Suppressor macrophage treated with lipopolysaccharide for 4 hours (primary cell): ENCODE data around the gene TMEM138.
"Not testable (repeated sequence)": the region's sequence is repeated elsewhere in the genome, so short reads cannot be mapped to it uniquely, and the experiment has no call there.

Source experiments
- DNase-seq: peaks from one replicate; pipeline ENCODE4 v3.0.0-alpha.2; 2020

TMEM138 gene

DNA sequence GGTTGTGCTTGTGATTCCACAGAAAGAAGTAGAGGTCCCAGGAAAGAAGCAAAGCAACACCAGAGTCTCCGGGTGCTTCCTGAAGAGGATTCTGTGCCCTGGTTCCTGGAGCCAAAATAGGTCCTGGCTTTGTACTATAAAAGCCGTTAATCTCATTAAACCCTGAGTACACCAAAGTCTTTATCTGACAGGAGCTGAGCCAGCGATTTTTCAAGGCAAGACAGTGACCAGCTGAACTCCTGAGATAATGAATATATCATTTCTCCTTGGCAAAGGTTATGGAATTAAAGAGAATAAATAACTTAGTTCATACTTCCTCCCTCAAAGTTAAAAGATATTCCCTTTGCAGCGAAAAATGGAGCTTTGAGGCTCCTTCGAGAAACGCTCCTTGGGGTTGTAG lies 5.2 kb downstream of the TMEM138 start:
- DNase-seq, result no peak

DNA sequence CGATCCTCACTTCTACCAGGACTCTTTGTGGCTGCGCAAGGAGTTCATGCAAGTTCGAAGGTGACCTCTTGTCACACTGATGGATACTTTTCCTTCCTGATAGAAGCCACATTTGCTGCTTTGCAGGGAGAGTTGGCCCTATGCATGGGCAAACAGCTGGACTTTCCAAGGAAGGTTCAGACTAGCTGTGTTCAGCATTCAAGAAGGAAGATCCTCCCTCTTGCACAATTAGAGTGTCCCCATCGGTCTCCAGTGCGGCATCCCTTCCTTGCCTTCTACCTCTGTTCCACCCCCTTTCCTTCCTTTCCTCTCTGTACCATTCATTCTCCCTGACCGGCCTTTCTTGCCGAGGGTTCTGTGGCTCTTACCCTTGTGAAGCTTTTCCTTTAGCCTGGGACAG lies 6.5 kb downstream of the TMEM138 start:
- DNase-seq, result no peak

GRCh38 chr11:61369372-61370348 lies 7.5 kb downstream of the TMEM138 start:
- DNase-seq, result peak; percentile 91

- no peak for DNase-seq
These were observed 8.3 kb downstream of the TMEM138 start for GRCh38 chr11:61370349-61371005.

GRCh38 chr11:61372659-61373420 lies 10.7 kb downstream of the TMEM138 start:
- DNase-seq, result no peak

DNA sequence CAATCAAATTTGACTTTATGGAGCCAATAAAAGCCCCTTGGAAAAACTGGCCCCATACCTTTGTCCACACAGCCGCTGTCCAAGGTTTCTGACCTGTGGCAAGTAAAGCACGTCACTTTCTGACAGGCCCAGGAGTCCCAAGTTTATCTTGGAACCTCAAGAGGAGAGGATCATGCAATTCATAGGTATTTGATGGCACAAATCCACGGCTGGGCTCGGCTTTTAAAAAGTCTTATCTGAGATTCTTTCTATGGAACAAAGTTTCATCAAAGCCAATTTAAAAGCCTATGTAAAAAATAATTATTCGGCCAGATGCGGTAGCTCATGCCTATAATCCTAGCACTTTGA lies 13.6 kb downstream of the TMEM138 start:
- DNase-seq, result no peak

- DNase-seq, result peak; percentile 46
These were observed 15.4 kb downstream of the TMEM138 start for GRCh38 chr11:61377461-61378160.

DNA sequence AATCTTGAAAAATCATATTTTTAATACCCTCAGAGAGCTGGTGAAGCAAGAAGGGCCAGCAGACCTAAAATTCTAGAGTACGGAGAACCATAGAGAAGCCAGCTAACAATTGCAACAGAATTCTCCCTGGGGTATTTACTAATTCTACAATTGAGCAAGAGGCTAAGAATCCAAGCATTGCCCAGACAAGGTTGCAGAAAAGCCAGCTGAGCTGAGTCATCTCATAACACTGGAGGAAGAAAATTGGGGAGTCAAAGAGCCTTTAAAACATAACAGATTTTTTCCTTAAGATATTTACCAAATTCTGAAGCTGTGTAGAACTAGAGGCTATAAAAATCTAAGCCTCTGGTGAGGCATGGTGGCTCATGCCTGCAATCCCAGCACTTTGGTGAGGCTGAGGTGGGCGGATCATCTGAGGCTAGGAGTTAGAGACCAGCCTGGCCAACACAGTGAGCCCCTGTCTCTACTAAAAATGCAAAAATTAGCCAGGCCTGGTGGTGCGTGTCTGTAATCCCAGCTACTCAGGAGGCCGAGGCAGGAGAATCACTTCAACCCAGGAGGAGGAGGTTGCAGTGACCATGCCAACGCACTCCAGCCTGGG lies 16.6 kb downstream of the TMEM138 start:
- peak; percentile 93 for DNase-seq

GRCh38 chr11:61380884-61381283 lies 18.7 kb downstream of the TMEM138 start:
- no peak for DNase-seq

- DNase-seq, result not testable (repeated sequence)
These were observed 21.7 kb downstream of the TMEM138 start for GRCh38 chr11:61383859-61384258.

DNA sequence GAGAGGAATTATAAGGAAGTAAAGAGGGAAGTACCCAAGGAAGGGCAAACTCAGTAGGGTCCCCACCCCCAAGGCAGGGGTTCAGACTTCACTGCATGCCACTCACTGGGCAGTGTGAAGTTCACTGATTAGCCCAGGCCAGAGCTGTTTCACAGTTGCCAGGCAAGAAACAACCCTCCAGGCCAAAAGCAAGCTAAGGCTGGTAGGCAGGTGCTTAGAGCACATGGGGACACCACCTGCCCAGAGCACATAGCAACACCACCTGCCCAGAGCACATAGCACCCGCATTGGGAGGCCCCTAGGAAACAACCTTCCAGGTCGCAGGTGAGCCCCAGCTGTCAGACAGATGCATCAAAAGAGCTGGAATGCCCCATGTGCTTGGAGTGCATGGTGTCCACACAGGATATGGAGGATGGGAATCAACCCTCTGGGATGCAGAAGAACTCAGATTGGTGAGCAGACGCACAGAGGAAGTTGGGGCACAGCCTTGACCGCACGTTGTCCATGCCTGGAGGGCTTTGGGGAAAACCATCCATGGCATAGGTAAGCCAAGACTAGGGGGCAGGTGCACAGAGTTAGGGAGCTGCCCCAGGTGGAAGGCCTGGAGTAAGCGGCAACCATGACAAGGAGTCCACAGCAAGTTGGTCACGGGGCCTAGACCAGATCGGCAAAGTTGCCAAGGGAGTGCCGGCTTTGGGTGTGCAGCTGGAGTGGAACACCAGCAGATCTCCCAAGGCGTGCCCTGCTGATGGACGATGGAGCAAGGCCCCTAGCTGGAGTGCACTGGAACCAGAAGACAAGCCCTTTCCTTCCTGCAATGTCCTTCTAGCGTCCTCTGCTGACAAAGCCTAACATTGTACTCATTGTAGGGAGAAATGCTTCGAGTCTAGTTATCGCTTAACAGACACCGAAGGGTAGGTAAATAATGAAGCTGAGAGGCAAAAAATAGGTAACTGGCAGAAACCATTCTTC lies 22.4 kb downstream of the TMEM138 start:
- DNase-seq, result peak; percentile 50

DNA sequence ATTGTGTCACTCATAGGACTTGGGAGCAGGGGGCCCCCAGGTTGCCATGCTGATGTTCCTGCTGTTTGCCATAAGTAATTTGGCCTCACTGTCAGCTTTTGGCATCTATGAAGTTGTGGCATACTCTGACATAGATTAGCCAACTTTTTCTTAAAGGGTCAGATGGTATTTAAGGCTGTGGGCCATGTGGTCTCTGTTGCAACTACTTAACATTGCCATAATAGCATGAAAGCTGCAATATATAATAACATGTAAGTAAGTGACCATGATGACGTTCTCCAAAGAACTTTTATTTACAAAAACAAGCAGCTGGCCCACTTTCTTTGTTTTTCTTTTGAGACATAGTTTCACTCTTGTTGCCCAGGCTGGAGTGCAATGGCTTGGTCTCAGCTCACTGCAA lies 28.0 kb downstream of the TMEM138 start:
- DNase-seq, result no peak

DNA sequence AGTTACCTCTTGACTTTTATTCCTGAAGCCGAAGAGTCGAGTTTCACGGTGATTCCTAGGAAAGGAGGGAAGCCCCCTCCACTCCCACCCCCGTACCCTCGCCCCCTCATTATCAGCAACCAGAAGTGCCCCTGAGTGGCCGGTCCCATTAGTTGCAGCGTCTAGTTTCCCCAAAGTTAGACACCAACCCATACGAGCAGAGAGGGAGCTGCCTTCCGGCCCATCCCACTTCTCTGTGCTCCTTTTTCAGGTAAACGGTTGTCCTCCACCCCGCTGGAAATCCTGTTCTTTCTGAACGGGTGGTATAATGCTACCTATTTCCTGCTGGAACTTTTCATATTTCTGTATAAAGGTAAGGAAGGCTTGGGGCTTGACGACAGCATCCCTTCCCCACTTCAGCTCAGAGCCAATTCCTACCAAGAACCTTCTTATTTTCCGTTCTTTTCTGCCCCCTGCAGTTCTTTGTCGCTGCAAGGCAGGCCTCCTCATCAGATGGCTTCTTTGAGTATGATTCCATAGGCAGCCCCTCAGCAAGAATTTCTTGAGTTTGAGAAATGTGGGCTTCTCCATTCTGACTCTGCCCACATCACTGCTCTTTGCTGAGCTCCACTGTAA lies 30.9 kb downstream of the TMEM138 start:
- no peak for DNase-seq

DNA sequence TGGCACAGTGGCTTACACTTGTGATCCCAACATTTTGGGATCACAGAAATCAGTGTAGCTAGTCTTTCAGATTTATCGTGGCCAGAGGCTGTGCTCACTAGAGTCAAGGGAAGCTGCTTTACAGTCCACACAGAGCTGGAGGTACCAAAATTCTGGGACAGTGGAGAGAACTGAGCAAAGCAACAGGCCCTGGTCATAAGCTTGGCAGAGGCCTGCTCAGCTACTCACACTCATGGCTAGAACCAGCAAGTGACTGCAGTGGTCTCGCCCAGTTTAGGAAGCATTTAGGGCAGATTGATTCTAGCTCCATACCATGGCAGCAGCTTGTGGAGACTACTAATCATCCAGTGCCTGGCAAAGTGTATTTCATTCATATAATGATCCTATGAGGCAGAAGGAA lies 39.0 kb downstream of the TMEM138 start:
- no peak for DNase-seq

DNA sequence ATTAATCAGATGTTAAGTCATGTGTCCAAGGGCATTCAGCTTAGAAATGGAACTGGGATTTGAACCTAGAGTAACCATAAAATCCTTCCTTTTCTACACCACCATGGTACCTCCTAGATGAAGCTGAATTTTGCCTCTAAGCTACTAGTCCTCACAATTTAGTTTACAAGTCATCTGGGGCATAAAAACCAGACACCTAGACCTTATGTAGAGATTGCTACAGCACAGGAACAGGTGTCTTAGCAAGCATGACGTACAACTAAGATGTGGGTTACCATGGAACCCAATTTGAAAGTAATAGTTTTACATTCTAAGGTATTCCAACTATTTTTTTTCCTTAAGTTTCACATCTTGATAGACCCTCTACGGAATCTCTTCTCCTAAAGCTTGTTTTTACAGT lies 39.4 kb downstream of the TMEM138 start:
- no peak for DNase-seq

DNA sequence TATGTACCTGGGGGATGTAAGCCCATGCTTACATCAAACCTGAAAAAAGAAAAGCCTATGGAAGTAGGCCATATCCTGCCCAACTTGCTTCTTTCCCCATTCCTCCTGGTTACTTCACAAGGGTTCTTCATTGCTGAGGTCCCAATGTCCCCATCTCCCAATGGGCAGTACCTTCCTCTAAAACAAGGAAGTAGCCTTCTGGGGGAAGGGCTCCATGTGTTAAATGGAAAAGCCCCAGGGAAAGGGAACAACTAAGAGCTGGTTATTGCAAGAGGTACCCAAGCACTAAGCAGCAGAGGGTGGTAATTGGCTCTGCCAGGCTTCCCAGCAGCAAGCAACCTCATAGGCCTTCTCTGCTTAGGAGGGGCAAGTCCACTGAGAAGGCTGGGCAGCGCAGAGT lies 41.5 kb downstream of the TMEM138 start:
- DNase-seq, result no peak

DNA sequence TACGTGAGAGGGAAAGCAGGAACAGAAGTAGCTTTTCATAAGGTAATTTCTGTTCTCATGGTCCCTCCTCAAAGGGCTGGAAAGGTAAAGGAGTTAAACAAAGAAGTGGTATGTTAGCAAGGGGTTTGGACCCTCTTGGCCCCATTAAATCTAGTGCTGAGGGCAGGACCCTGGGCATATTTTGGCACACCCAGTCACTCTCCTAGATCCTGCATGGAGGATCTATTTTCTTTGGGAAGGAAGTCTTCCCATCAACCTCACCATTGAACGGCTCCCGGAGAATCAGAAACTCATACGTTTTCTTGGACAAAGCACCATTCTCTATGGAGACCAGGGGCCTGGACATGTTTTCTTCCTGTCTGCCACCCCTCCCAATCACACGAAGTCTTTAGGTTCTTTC lies 41.9 kb downstream of the TMEM138 start:
- no peak for DNase-seq

DNA sequence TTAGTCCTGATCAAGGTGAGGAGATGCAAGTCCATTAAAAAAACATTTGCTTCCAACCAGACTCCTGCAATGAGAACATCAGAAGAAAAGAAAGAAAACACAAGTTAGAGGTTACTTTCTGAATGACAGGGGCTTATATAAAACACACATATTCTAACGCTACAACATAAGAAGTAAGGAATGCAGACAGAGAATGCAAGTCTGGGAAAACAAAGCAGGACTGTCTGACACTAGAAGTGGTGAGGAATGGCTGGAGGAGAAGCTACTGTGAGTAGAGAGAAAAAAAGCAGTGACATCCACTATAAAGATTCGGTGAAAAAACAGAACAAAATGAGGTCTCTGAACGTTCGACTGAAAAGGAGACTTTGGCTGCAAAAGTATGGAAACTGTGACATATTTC lies 42.5 kb downstream of the TMEM138 start:
- DNase-seq, result no peak

DNA sequence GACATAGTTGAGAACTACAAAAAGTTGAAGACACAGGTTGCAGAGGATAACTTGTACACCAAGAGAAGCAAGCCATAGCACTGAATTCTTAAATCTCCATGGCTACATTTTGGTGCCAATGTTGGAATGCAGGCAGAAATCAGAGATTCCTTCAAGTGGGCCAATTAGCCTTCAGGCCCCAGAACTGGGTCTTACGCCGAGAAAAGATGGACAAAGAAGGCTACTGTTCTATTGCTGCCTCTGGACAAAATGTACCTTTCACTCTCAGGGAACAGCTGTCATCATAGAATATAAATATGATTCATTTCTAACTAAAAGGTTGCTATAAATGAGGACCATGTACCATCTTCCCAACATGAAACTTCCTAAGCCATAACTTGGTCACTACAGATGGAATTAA lies 43.9 kb downstream of the TMEM138 start:
- no peak for DNase-seq

GRCh38 chr11:61406991-61407728 lies 45.0 kb downstream of the TMEM138 start:
- DNase-seq, result no peak
